ENCODE data around the gene SPOCK1.

SPOCK1 gene

GRCh38 chr5:137176126-137176525, 323.0 kb downstream of the SPOCK1 start:
- Histone ChIP-seq H3K27me3 (ENCODE audit: insufficient read depth, low read length) (no peaks in the 10 kb centered on the region), H3K27ac (ENCODE audit: low read depth, low read length) (no peak overlapping the region), H3K4me3 (ENCODE audit: low read length) (no peak overlapping the region), H3K9me3 (ENCODE audit: insufficient read depth, low read depth, low read length) (no peaks in the 10 kb centered on the region), H3K4me1 (ENCODE audit: insufficient read depth, low read length) (peaks cover 8% of the 10 kb centered on the region; the same call in 1 of the 2 replicates), H3K36me3 (ENCODE audit: insufficient read depth, low read length) (no peaks in the 10 kb centered on the region), H3K9ac (ENCODE audit: low read depth, low read length) (no peak overlapping the region)
- WGBS = 100% methylated on average over 2 of the region's 2 CpGs

GRCh38 chr5:137174196-137174595, 324.9 kb downstream of the SPOCK1 start:
- Histone ChIP-seq H3K9me3 (ENCODE audit: insufficient read depth, low read depth, low read length) (no peaks in the 10 kb centered on the region), H3K4me3 (ENCODE audit: low read length) (no peak overlapping the region), H3K27ac (ENCODE audit: low read depth, low read length) (no peak overlapping the region), H3K27me3 (ENCODE audit: insufficient read depth, low read length) (no peaks in the 10 kb centered on the region), H3K9ac (ENCODE audit: low read depth, low read length) (no peak overlapping the region), H3K4me1 (ENCODE audit: insufficient read depth, low read length) (peaks cover 8% of the 10 kb centered on the region; the same call in 1 of the 2 replicates), H3K36me3 (ENCODE audit: insufficient read depth, low read length) (no peaks in the 10 kb centered on the region)
- WGBS = 91% methylated on average over 3 of the region's 3 CpGs

- Histone ChIP-seq H3K9ac (ENCODE audit: low read depth, low read length) (no peak overlapping the region), H3K27me3 (ENCODE audit: insufficient read depth, low read length) (no peaks in the 10 kb centered on the region), H3K4me3 (ENCODE audit: low read length) (no peak overlapping the region), H3K9me3 (ENCODE audit: insufficient read depth, low read depth, low read length) (no peaks in the 10 kb centered on the region), H3K27ac (ENCODE audit: low read depth, low read length) (no peak overlapping the region), H3K36me3 (ENCODE audit: insufficient read depth, low read length) (no peaks in the 10 kb centered on the region), H3K4me1 (ENCODE audit: insufficient read depth, low read length) (peaks cover 3% of the 10 kb centered on the region; the same call in 1 of the 2 replicates)
- 100% methylated on average over 2 of the region's 2 CpGs for WGBS
Measured at GRCh38 chr5:137172258-137172657, 326.9 kb downstream of the SPOCK1 start.

- Histone ChIP-seq H3K27ac (ENCODE audit: low read depth, low read length) (no peak overlapping the region), H3K4me1 (ENCODE audit: insufficient read depth, low read length) (no peaks in the 10 kb centered on the region), H3K9ac (ENCODE audit: low read depth, low read length) (no peak overlapping the region), H3K36me3 (ENCODE audit: insufficient read depth, low read length) (no peaks in the 10 kb centered on the region), H3K4me3 (ENCODE audit: low read length) (no peak overlapping the region), H3K27me3 (ENCODE audit: insufficient read depth, low read length) (no peaks in the 10 kb centered on the region), H3K9me3 (ENCODE audit: insufficient read depth, low read depth, low read length) (no peaks in the 10 kb centered on the region)
Measured at GRCh38 chr5:137167187-137167586, 331.9 kb downstream of the SPOCK1 start.

- no peak overlapping the region for H3K4me3 ChIP-seq (ENCODE audit: low read length)
- no peaks in the 10 kb centered on the region for H3K36me3 ChIP-seq (ENCODE audit: insufficient read depth, low read length)
- 90% methylated on average over 1 of the region's 1 CpG for WGBS
Measured at GRCh38 chr5:137164961-137165360, 334.2 kb downstream of the SPOCK1 start.

GRCh38 chr5:137164536-137164935, 334.6 kb downstream of the SPOCK1 start:
- H3K9me3 ChIP-seq (ENCODE audit: insufficient read depth, low read depth, low read length) = no peaks in the 10 kb centered on the region
- no peaks in the 10 kb centered on the region for H3K4me1 ChIP-seq (ENCODE audit: insufficient read depth, low read length)
- no peak overlapping the region for H3K27ac ChIP-seq (ENCODE audit: low read depth, low read length)
- H3K36me3 ChIP-seq (ENCODE audit: insufficient read depth, low read length) = no peaks in the 10 kb centered on the region
- H3K27me3 ChIP-seq (ENCODE audit: insufficient read depth, low read length) = no peaks in the 10 kb centered on the region
- H3K4me3 ChIP-seq (ENCODE audit: low read length) = no peak overlapping the region
- whole genome bisulfite sequencing = 91% methylated on average over 1 of the region's 1 CpG
- H3K9ac ChIP-seq (ENCODE audit: low read depth, low read length) = no peak overlapping the region

More at GRCh38 chr5:137164961-137165360, 334.2 kb downstream of the SPOCK1 start:
- no peaks in the 10 kb centered on the region for H3K4me1 ChIP-seq (ENCODE audit: insufficient read depth, low read length)
- H3K27me3 ChIP-seq (ENCODE audit: insufficient read depth, low read length) = no peaks in the 10 kb centered on the region
- no peak overlapping the region for H3K27ac ChIP-seq (ENCODE audit: low read depth, low read length)
- H3K9ac ChIP-seq (ENCODE audit: low read depth, low read length) = no peak overlapping the region
- no peaks in the 10 kb centered on the region for H3K9me3 ChIP-seq (ENCODE audit: insufficient read depth, low read depth, low read length)

GRCh38 chr5:137158691-137159090, 340.4 kb downstream of the SPOCK1 start:
- H3K9me3 ChIP-seq (ENCODE audit: insufficient read depth, low read depth, low read length) = no peaks in the 10 kb centered on the region
- 100% methylated on average over 1 of the region's 2 CpGs for WGBS
- peaks cover 32% of the 10 kb centered on the region; the same call in 1 of the 2 replicates for H3K27me3 ChIP-seq (ENCODE audit: insufficient read depth, low read length)
- no peaks in the 10 kb centered on the region for H3K36me3 ChIP-seq (ENCODE audit: insufficient read depth, low read length)
- H3K4me1 ChIP-seq (ENCODE audit: insufficient read depth, low read length) = peaks cover 9% of the 10 kb centered on the region; the same call in 1 of the 2 replicates
- H3K4me3 ChIP-seq (ENCODE audit: low read length) = no peak overlapping the region
- H3K27ac ChIP-seq (ENCODE audit: low read depth, low read length) = no peak overlapping the region
- H3K9ac ChIP-seq (ENCODE audit: low read depth, low read length) = no peak overlapping the region

GRCh38 chr5:137156180-137156579, 342.9 kb downstream of the SPOCK1 start:
- Histone ChIP-seq H3K4me3 (ENCODE audit: low read length) (no peak overlapping the region), H3K27ac (ENCODE audit: low read depth, low read length) (no peak overlapping the region), H3K36me3 (ENCODE audit: insufficient read depth, low read length) (no peaks in the 10 kb centered on the region), H3K4me1 (ENCODE audit: insufficient read depth, low read length) (peaks cover 9% of the 10 kb centered on the region; the same call in 1 of the 2 replicates), H3K27me3 (ENCODE audit: insufficient read depth, low read length) (peaks cover 43% of the 10 kb centered on the region; the same call in 1 of the 2 replicates), H3K9ac (ENCODE audit: low read depth, low read length) (no peak overlapping the region), H3K9me3 (ENCODE audit: insufficient read depth, low read depth, low read length) (no peaks in the 10 kb centered on the region)
- 94% methylated on average over 3 of the region's 4 CpGs for WGBS

GRCh38 chr5:137155261-137156000, 343.7 kb downstream of the SPOCK1 start:
- 82% methylated on average over 6 of the region's 6 CpGs for WGBS

GRCh38 chr5:137152616-137153015, 346.5 kb downstream of the SPOCK1 start:
- WGBS = 90% methylated on average over 3 of the region's 3 CpGs
- Histone ChIP-seq H3K4me3 (ENCODE audit: low read length) (no peak overlapping the region), H3K4me1 (ENCODE audit: insufficient read depth, low read length) (peaks cover 9% of the 10 kb centered on the region), H3K27ac (ENCODE audit: low read depth, low read length) (no peak overlapping the region), H3K27me3 (ENCODE audit: insufficient read depth, low read length) (peaks cover 39% of the 10 kb centered on the region; the same call in 1 of the 2 replicates), H3K9me3 (ENCODE audit: insufficient read depth, low read depth, low read length) (no peaks in the 10 kb centered on the region), H3K36me3 (ENCODE audit: insufficient read depth, low read length) (no peaks in the 10 kb centered on the region), H3K9ac (ENCODE audit: low read depth, low read length) (no peak overlapping the region)

More at GRCh38 chr5:137155261-137156000, 343.7 kb downstream of the SPOCK1 start:
- Histone ChIP-seq H3K4me1 (ENCODE audit: insufficient read depth, low read length) (peaks cover 9% of the 10 kb centered on the region; the same call in 1 of the 2 replicates), H3K27me3 (ENCODE audit: insufficient read depth, low read length) (peaks cover 43% of the 10 kb centered on the region; the same call in 1 of the 2 replicates), H3K27ac (ENCODE audit: low read depth, low read length) (no peak overlapping the region), H3K9me3 (ENCODE audit: insufficient read depth, low read depth, low read length) (no peaks in the 10 kb centered on the region), H3K36me3 (ENCODE audit: insufficient read depth, low read length) (no peaks in the 10 kb centered on the region), H3K9ac (ENCODE audit: low read depth, low read length) (no peak overlapping the region), H3K4me3 (ENCODE audit: low read length) (no peak overlapping the region)

GRCh38 chr5:137148655-137149054, 350.5 kb downstream of the SPOCK1 start:
- Histone ChIP-seq H3K4me3 (ENCODE audit: low read length) (no peak overlapping the region), H3K27me3 (ENCODE audit: insufficient read depth, low read length) (peaks cover 12% of the 10 kb centered on the region; the same call in 1 of the 2 replicates), H3K27ac (ENCODE audit: low read depth, low read length) (no peak overlapping the region), H3K4me1 (ENCODE audit: insufficient read depth, low read length) (peaks cover 18% of the 10 kb centered on the region), H3K9me3 (ENCODE audit: insufficient read depth, low read depth, low read length) (no peaks in the 10 kb centered on the region), H3K9ac (ENCODE audit: low read depth, low read length) (no peak overlapping the region), H3K36me3 (ENCODE audit: insufficient read depth, low read length) (no peaks in the 10 kb centered on the region)
- 50% methylated on average over 2 of the region's 2 CpGs for WGBS
